ENCODE results near the gene OGDH.

GRCh38 chr7:44673324-44673723, 66.9 kb downstream of the OGDH start:
- TF ChIP-seq CTCF (IDR thresholded peaks at IDR 0.05), result no peak
- TF ChIP-seq POLR2A (IDR thresholded peaks at IDR 0.05), result no peak
- no peak for TF ChIP-seq POLR2AphosphoS5 (IDR thresholded peaks at IDR 0.05)

Data from breast epithelium (tissue), 3 donors.